Stimulated activated CD8-positive, alpha-beta memory T cell treated with anti-CD3 and anti-CD28 coated beads, Interleukin-4, amount 100 ng/mL, for 48 hours (primary cell): ENCODE data around the gene PPM1L.

ENCODE experiments used
- DNase-seq: peaks from one replicate; pipeline ENCODE4 v3.0.0-alpha.2; 2020

The PPM1L gene

GRCh38 chr3:160810362-160811236, 54.6 kb downstream of the PPM1L start:
- no peak for DNase-seq

GRCh38 chr3:160811237-160811548, 55.2 kb downstream of the PPM1L start:
- DNase-seq, result no peak

DNA sequence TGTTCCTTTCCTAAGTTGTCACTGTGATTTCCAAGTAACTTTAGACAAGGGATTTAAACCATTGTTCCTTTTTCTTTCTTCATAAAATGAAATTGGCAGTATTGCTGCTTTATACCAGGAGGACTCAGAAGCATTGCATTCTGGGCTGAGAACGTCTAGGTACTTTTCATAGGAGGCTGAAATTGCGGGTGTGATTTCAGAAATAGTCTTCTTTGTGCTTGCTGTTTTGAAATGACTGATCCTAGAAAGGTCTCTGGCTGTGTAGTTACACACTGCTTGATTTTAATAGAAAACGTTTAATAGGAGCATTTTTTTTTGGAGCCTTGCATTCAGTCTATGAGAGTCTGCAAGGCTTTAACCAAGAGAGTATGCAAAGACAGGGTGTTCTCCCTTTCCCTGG, 56.3 kb downstream of the PPM1L start:
- no peak for DNase-seq

DNA sequence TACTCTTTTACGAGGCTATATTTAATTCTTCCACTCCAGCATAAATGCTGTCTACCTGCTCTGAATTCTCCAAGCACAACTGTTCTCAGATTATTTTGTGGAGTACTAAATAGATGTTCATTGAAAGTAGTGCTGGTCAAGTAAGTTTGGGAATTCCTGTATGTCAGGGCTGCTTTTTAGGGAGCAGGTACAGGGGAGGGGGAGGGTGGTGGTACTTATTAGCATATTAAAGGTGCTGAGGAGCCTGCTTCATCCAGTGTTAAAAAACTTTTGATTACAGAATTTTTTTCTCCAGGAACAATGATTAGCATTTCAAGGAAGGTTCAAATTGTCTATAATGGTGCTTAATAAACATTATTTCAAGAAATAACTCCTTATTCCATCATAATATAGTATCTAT, 59.2 kb downstream of the PPM1L start:
- no peak for DNase-seq

DNA sequence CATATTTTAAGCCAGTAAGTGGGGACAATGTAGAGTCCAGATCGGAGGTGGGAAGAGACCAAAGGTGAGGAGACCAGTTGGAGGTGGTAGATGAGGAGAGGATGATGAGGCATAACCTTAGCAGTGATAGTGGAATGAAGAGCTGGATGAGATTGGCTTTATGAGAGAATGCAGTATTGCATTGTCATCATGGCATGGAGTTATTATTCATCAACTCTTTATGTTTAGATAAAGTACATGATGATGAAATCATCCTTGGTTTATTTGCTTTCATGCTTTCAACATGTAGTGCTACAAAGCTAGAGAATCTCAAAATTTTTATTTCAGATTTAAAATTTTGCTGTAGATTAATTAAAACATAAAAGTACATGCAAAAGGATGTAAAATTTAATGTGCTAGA, 64.0 kb downstream of the PPM1L start:
- no peak for DNase-seq

DNA sequence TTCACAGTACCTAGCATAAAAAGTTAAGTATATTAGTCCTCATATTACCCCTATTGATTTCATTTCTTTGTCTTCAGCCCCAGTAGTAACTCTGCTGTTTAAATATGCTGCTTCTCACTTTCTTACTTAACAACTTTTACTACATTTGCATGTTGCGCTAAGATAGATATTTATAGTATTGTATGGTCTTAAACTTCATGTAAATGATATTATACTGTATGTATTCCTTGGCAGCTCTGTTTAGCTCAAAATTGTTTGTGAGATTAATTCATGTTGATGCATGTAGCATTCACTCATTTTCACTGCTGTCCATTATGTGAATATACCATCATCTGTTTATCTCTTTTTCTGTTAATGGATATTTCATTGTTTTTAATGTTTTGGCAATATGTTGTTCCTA, 64.4 kb downstream of the PPM1L start:
- no peak for DNase-seq

DNA sequence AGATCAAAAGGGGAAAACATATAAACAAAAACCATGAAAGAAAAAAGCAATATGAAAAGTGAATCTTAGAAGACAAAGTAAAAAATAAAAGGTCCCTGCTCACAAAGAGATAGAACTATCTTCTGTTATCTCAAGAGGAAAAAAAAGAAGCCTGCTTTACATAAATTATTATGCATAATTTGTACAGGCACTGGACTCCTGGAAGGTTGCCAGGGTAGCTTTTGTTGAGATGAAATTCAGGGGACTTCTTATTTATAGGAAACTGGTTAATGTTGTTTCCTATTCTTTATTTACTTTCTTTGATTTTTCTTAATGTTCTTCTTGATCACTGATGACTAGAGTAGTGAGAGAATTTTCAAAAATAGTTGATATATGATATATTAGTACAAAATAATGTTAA, 66.9 kb downstream of the PPM1L start:
- DNase-seq, result no peak

DNA sequence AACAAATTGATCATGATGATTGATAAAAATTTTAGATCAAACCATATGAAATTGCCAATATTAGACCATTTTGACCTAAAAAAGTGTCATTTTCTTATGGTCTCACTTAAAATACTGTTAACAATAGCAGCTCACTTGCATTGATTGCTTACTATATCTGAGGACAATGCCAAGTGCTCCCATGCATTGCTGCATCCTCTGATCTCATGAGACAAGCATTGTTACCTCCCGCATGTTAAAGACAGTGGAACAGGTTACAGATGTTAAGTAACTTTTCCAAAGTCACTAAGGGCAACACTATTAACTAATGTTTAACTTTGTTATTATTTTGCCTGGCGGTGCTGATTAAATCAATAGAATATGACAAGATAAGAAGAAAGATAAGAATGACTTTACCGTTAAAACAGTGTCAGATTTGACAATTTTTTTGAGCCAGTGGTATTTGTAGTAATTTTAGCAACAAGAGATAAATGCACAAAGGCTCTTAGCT, 69.3 kb downstream of the PPM1L start:
- DNase-seq, result no peak

- no peak for DNase-seq
Measured at GRCh38 chr3:160826408-160826807, 70.4 kb downstream of the PPM1L start.

- DNase-seq, result no peak
Measured at GRCh38 chr3:160826991-160827390, 71.0 kb downstream of the PPM1L start.

- DNase-seq, result no peak
Measured at GRCh38 chr3:160827516-160827915, 71.5 kb downstream of the PPM1L start.

- no peak for DNase-seq
Measured at GRCh38 chr3:160828880-160829279, 72.8 kb downstream of the PPM1L start.

GRCh38 chr3:160829486-160830009, 73.5 kb downstream of the PPM1L start:
- no peak for DNase-seq

- DNase-seq, result no peak
Measured at GRCh38 chr3:160830796-160831195, 74.8 kb downstream of the PPM1L start.

- no peak for DNase-seq
Measured at GRCh38 chr3:160831401-160831800, 75.4 kb downstream of the PPM1L start.

GRCh38 chr3:160837394-160837980, 81.5 kb downstream of the PPM1L start:
- no peak for DNase-seq

DNA sequence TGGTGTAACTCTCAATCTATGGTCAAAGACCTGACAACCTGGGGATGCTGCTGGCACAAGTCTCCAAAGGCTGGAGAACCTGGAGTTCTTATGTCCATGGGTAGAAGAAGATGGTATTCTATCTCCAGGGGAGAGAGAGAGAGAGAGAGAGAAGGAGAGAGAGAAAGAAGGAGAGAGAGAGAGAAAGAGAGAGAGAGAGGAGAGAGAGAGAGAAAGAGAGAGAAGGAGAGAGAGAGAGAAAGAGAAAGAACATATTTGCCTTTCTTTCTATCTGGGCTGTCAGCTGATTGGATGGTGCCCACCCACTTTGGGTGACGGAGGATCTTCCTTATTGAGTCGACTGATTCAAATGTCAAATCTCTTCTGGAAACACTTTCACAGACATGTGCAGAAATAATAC, 84.6 kb downstream of the PPM1L start:
- DNase-seq, result no peak

DNA sequence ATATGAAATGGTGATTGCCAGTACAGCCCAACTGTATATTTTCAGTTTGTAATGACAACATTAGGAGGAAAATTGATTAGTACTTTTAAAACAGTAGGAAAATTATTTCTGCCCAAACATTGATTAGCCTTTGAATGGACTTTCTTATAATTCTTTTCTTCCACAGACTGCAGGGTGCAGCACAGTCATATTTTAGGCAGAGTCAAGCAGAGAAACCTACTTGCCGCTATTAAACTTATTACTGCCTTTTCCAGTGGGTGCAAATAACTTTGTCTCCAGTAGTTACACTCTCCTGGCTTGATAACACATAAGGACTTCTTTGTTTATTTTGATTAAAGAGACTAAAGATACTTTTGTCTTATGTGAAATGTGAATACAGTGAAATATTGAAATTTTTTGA, 85.4 kb downstream of the PPM1L start:
- no peak for DNase-seq

GRCh38 chr3:160842021-160843005, 86.3 kb downstream of the PPM1L start:
- no peak for DNase-seq

DNA sequence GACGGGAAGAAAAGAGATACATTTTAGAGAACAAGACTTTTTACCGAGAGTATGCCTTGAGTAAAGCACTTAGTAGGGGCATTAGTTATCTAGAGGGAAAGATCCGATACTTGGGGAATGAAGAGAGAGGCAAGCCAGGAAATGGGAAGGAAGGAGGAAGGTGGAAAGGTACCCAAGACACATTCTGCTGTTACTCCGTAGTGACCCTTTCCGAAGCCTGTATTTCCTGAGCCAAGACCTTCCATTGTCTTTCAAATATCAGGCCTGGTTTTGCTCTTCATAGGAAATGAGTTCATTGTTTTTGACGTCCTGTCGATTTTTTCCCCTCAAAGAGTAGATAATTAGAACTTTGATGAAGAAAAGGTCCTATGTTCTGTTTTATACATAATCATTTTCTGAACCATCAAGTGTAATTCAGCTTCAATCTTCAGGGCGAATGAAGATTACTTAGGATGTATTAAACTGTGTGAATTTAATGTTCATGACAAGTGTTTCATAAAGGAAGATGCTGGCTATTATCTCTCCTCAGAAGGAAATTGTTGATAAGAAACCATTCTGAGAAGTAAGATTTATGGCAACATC, 95.7 kb downstream of the PPM1L start:
- no peak for DNase-seq

DNA sequence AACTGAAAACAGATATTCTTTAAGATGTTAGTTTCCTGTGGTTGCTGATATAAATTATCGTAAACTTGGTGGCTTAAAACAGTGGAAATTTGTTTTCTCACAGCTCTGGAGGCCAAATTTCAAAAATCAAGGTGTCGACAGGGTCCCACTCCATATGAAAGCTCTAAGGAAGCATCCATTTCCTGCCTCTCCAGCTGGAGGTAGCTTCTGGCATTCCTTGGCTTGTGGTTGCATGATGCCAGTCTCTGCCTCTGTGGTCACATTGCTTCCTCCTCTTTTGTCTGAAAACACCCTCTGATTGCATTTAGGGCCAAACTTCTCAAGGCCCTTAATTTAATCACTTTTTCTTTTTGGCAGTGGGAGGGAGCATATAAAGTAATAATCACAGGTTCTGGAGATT, 96.8 kb downstream of the PPM1L start:
- DNase-seq, result no peak

DNA sequence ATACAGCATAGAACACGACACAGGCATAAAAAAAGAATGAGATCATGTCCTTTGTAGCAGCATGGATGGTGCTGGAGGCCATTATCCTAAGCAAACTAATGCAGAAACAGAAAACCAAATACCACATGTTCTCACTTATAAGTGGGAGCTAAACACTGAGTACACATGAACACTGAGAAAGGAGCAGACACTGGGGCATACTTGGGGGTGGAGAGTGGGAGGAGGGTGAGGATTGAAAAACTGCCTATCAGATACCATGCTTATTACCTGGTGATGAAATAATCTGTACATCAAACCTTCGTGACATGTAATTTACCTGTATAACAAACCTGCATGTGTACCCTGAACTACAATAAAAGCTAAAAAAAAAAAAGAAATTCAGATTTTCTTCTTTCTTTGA, 100.4 kb downstream of the PPM1L start:
- DNase-seq, result no peak
